HG03108 (cell line): Measurements from ENCODE around the gene TMEM253.

Experiments
- ATAC-seq: cut with Tn5 transposase; IDR thresholded peaks from one replicate; pipeline ENCODE4 v1.9.1; 2021; ENCODE audit warnings: moderate library complexity; ENCODE audit not compliant: unreplicated experiment

The TMEM253 gene

GRCh38 chr14:21070610-21071224, 30.1 kb upstream of the TMEM253 start:
- peak; percentile 1 for ATAC-seq

GRCh38 chr14:21071225-21072030, 29.4 kb upstream of the TMEM253 start:
- ATAC-seq, result peak; percentile 70

GRCh38 chr14:21072031-21072473, 28.8 kb upstream of the TMEM253 start:
- no peak for ATAC-seq

GRCh38 chr14:21072781-21073339, 28.0 kb upstream of the TMEM253 start:
- no peak for ATAC-seq

GRCh38 chr14:21073921-21074320, 26.9 kb upstream of the TMEM253 start:
- no peak for ATAC-seq

- no peak for ATAC-seq
Measured at GRCh38 chr14:21074398-21075272, 26.2 kb upstream of the TMEM253 start.

- no peak for ATAC-seq
Measured at GRCh38 chr14:21075719-21076437, 25.0 kb upstream of the TMEM253 start.

- no peak for ATAC-seq
Measured at GRCh38 chr14:21077672-21078071, 23.2 kb upstream of the TMEM253 start.

- no peak for ATAC-seq
Measured at GRCh38 chr14:21078287-21078686, 22.6 kb upstream of the TMEM253 start.

- ATAC-seq, result no peak
Measured at GRCh38 chr14:21078726-21079125, 22.1 kb upstream of the TMEM253 start.

- ATAC-seq, result no peak
Measured at GRCh38 chr14:21081521-21082142, 19.2 kb upstream of the TMEM253 start.

GRCh38 chr14:21083565-21084325, 17.1 kb upstream of the TMEM253 start:
- no peak for ATAC-seq

GRCh38 chr14:21084396-21084795, 16.5 kb upstream of the TMEM253 start:
- no peak for ATAC-seq

- ATAC-seq, result no peak
Measured at GRCh38 chr14:21084998-21085853, 15.6 kb upstream of the TMEM253 start.

GRCh38 chr14:21086908-21087293, 14.0 kb upstream of the TMEM253 start:
- ATAC-seq, result no peak

GRCh38 chr14:21087294-21088091, 13.4 kb upstream of the TMEM253 start:
- ATAC-seq, result no peak

- no peak for ATAC-seq
Measured at GRCh38 chr14:21088687-21089086, 12.2 kb upstream of the TMEM253 start.

GRCh38 chr14:21089271-21089670, 11.6 kb upstream of the TMEM253 start:
- ATAC-seq, result no peak
